ENCODE data around the gene TWIST1. TPM values are rescaled to one million over a fixed set of nuclear protein-coding genes. Genes with fewer than 3 reads are reported as not detected.

TWIST1 gene
- total and polyA plus RNA-seq, 8 donors = 0.09 to 2.2 (median 0.49) TPM; not detected in 2

DNA sequence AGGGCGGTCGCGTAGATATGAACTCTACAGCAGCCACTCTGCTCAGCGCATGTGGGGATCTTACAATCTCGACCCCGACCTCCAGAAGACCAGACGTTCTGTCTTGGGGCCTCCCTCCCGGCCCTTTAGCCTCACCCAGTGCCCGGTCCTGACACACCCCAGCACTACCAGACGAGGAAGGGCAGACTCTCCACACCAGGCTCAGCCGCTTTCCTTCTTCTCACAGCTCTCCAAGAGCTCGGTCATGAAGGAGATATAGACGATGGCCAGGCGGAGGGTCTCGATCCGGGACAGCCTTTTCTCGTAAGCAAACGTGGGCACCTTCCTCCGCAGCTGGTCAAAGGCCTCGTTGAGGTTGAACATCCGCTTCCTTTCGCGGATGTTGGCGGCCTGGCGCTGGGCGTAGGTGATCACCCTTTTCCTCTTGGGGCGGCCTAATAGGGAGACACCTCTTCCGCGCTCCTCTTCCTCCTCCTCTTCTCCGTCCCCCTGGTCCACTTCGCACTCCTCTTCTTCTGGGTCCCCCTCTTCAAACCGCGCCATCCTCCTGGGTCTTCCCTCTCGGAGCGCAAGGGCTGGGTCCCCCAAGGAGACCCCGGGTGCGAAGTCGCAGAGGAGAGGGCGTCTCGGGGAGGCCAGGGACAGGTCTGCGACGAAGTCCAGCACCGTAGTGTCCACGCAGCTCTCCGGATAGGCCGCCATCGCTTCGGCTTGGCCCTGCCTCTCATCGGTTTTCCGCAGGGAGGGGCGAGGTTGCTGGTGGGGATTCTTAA is 27.4 kb upstream of the TWIST1 start, which contains the start of gene FERD3L:
FERD3L (minus strand) TSS at position 761 of the 773 bp plus-strand sequence; CDS start at position 702, 59 bp downstream.
- H3K9me3 ChIP-seq = no peaks in the 10 kb centered on the region
- FAIRE-seq = no peak
- intact Hi-C loops (cut with DNase I) = no loop called here
- peak in 3 of 6 donors; percentile 7 to 45 (median 28) for DNase-seq
- H3K36me3 ChIP-seq = no peaks in the 10 kb centered on the region
- H3K4me3 ChIP-seq = no peak within 1 kb of the TSS
- H3K27me3 ChIP-seq = peaks cover 0 to 32% (median 8%) of the 10 kb centered on the region in 4 donors
- no peak for TF ChIP-seq CTCF (IDR thresholded peaks at IDR 0.05)
- WGBS, 2 donors = 2 to 3% methylated on average over 49 to 51 of the region's 51 CpGs
- H3K4me1 ChIP-seq = no peaks in the 10 kb centered on the region
- no peak within 1 kb of the TSS for H3K27ac ChIP-seq
- no peak for ATAC-seq

GRCh38 chr7:19143881-19144574 is 26.6 kb upstream of the TWIST1 start:
- ATAC-seq (no peak), FAIRE-seq (no peak), DNase-seq (no peak)
- Histone ChIP-seq H3K4me1 (no peaks in the 10 kb centered on the region), H3K27me3 (peaks cover 0 to 30% (median 8%) of the 10 kb centered on the region in 4 donors), H3K27ac (no peak overlapping the region), H3K9me3 (no peaks in the 10 kb centered on the region), H3K36me3 (no peaks in the 10 kb centered on the region), H3K4me3 (no peak overlapping the region)
- intact Hi-C loops (cut with DNase I) = no loop called here
- no peak for TF ChIP-seq CTCF (IDR thresholded peaks at IDR 0.05)
- 3% methylated on average over 28 to 30 of the region's 30 CpGs for WGBS, 2 donors

DNA sequence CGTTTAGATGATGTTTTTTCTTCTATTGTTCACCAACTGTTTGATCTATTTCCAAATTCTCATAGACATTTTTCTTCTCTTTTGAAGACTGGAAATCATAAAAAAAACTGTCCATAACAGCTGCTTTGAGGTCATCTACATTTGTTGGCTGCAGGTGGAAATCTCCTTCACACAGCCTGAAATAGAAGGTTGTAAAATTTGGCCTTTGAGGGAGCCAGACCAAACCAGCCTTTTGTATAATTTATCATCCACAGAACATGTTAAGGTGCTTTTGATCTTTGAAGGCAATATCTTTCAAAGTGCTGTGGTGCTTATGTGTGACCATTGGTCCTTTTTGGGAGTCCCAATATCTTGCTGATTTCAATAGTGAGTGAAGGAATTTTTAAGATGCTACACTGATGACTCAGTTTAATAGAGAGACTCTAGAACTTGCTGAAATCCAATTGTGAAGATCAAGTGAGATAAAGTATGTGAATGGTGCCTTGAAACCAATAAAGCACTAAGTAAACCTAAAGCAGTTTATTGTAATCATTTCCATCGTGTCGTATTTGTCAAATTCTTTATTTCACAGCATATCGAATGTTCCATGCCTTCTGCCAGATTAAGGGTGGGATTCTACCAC is 22.4 kb upstream of the TWIST1 start:
- Histone ChIP-seq H3K4me1 (no peaks in the 10 kb centered on the region), H3K9me3 (no peaks in the 10 kb centered on the region), H3K27ac (no peak overlapping the region), H3K4me3 (no peak overlapping the region), H3K27me3 (peaks cover 0 to 17% (median 6%) of the 10 kb centered on the region in 4 donors), H3K36me3 (no peaks in the 10 kb centered on the region)
- TF ChIP-seq CTCF (IDR thresholded peaks at IDR 0.05) = no peak
- 51 to 68% methylated on average over 4 of the region's 4 CpGs for WGBS, 2 donors
- DNase-seq = no peak
- intact Hi-C loops (cut with DNase I) = no loop called here
- no peak for ATAC-seq
- FAIRE-seq = no peak

GRCh38 chr7:19133886-19134285 is 16.4 kb upstream of the TWIST1 start:
- no peaks in the 10 kb centered on the region for H3K4me1 ChIP-seq
- H3K27me3 ChIP-seq = peaks cover 0 to 23% (median 2%) of the 10 kb centered on the region in 4 donors
- no peak overlapping the region for H3K4me3 ChIP-seq
- DNase-seq (no peak), FAIRE-seq (no peak), ATAC-seq (no peak)
- no peaks in the 10 kb centered on the region for H3K36me3 ChIP-seq
- intact Hi-C loops (cut with DNase I) = no loop called here
- no peak overlapping the region for H3K27ac ChIP-seq
- no peak for TF ChIP-seq CTCF (IDR thresholded peaks at IDR 0.05)
- 48 to 59% methylated on average over 4 of the region's 4 CpGs for WGBS, 2 donors
- no peaks in the 10 kb centered on the region for H3K9me3 ChIP-seq

Measured in pancreas (tissue), 10 donors.